ENCODE results near the gene TTLL4.

Gene TTLL4

GRCh38 chr2:218711550-218711929 is 905 bp downstream of the TTLL4 start:
- DNase-seq (ENCODE audit: low read depth, low spot score) = no peak

GRCh38 chr2:218713922-218714321 is 3.3 kb downstream of the TTLL4 start:
- DNase-seq (ENCODE audit: low read depth, low spot score) = no peak

- no peak for DNase-seq (ENCODE audit: low read depth, low spot score)
These were observed 5.4 kb downstream of the TTLL4 start for GRCh38 chr2:218716070-218716469.

GRCh38 chr2:218717262-218717661 is 6.6 kb downstream of the TTLL4 start:
- DNase-seq (ENCODE audit: low read depth, low spot score) = no peak

GRCh38 chr2:218718058-218718457 is 7.4 kb downstream of the TTLL4 start:
- DNase-seq (ENCODE audit: low read depth, low spot score) = no peak

GRCh38 chr2:218719457-218719856 is 8.8 kb downstream of the TTLL4 start:
- no peak for DNase-seq (ENCODE audit: low read depth, low spot score)

- peak; percentile 50 for DNase-seq (ENCODE audit: low read depth, low spot score)
These were observed 9.7 kb downstream of the TTLL4 start for GRCh38 chr2:218720048-218721041.

GRCh38 chr2:218721488-218721887 is 10.9 kb downstream of the TTLL4 start:
- DNase-seq (ENCODE audit: low read depth, low spot score) = no peak

- DNase-seq (ENCODE audit: low read depth, low spot score) = no peak
These were observed 11.3 kb downstream of the TTLL4 start for GRCh38 chr2:218721934-218722333.

- DNase-seq (ENCODE audit: low read depth, low spot score) = no peak
These were observed 11.8 kb downstream of the TTLL4 start for GRCh38 chr2:218722419-218722818.

GRCh38 chr2:218722876-218723785 is 12.5 kb downstream of the TTLL4 start:
- DNase-seq (ENCODE audit: low read depth, low spot score) = no peak

- DNase-seq (ENCODE audit: low read depth, low spot score) = no peak
These were observed 15.5 kb downstream of the TTLL4 start for GRCh38 chr2:218726004-218726574.

GRCh38 chr2:218727502-218728165 is 17.0 kb downstream of the TTLL4 start:
- no peak for DNase-seq (ENCODE audit: low read depth, low spot score)

GRCh38 chr2:218729640-218730039 is 19.0 kb downstream of the TTLL4 start:
- DNase-seq (ENCODE audit: low read depth, low spot score) = no peak

GRCh38 chr2:218732052-218732760 is 21.6 kb downstream of the TTLL4 start:
- DNase-seq (ENCODE audit: low read depth, low spot score) = no peak

GRCh38 chr2:218732761-218733158 is 22.1 kb downstream of the TTLL4 start:
- no peak for DNase-seq (ENCODE audit: low read depth, low spot score)

GRCh38 chr2:218733171-218734021 is 22.8 kb downstream of the TTLL4 start:
- DNase-seq (ENCODE audit: low read depth, low spot score) = no peak

- no peak for DNase-seq (ENCODE audit: low read depth, low spot score)
These were observed 23.7 kb downstream of the TTLL4 start for GRCh38 chr2:218734190-218734975.

GRCh38 chr2:218736531-218736930 is 25.9 kb downstream of the TTLL4 start:
- no peak for DNase-seq (ENCODE audit: low read depth, low spot score)
